K562 (cell line): ENCODE data around the gene LETM1. TPM values are rescaled to one million over a fixed set of nuclear protein-coding genes. Genes with fewer than 3 reads are reported as not detected.
A peak's percentile ranks its signal among the peaks of the same experiment; 100 is the strongest.

Experiments used
- ATAC-seq: fragments of 200-7000 bp; cut with Tn5 transposase; 3 replicates; pipeline ENCODE4 v1.9.1; 2020; ENCODE audit warnings: moderate library complexity
- BruUV-seq: library from RNA; stranded (reverse); fragments of 400-500 nt; replicated peaks from 2 replicates; lab custom pipeline; 2021; lab: Mats Ljungman, UMichigan
- CTCF ChIA-PET: fragments of 300-600 bp; formaldehyde crosslinking; extraction: SDS; loops from one replicate; lab custom pipeline; 2021; ENCODE audit warnings: low intra/inter-chr PET ratio; lab: Yijun Ruan, JAX
- POLR2A ChIA-PET: fragments of 300-600, 350-650 bp; sonication (Branson Sonifier 250); formaldehyde crosslinking; extraction: SDS; loops from one replicate; lab custom pipeline; 2021; ENCODE audit warnings: antibody characterized with exemption, inconsistent platforms; lab: Yijun Ruan, JAX
- DNase-seq, 4 experiments: peaks; one replicate each; pipeline versions ENCODE4 v3.0.0 to v3.0.0-alpha.2; 2011 to 2018; ENCODE audit warnings: low spot score in 3 of 4, mixed read lengths in 3 of 4; ENCODE audit errors: extremely low read depth in 1 of 4
- FAIRE-seq: peaks from 2 replicates; lab custom pipeline; 2011; peaks lifted over from hg19 to GRCh38; lab: Jason Lieb, UNC
- H2AFZ ChIP-seq: 2 replicates; pipeline ENCODE4 v1.6.0; 2011; ENCODE audit warnings: low read depth, low read length, control low read depth, inconsistent platforms
- H3K27ac ChIP-seq: fragments of 200-600 bp; 3 replicates; pipeline ENCODE4 v1.8.0; 2011; ENCODE audit warnings: low read depth, mild to moderate bottlenecking, control low read depth, inconsistent platforms, low read length, moderate library complexity, mixed read lengths; ENCODE audit errors: extremely low read depth
- H3K27me3 ChIP-seq, 2 experiments: fragments of 300-600 bp in 1 of 2; 2 replicates in 1 of 2; 3 replicates in 1 of 2; pipeline versions ENCODE4 v1.6.0 to v1.8.0; 2011; ENCODE audit warnings: inconsistent platforms in 2 of 2, low read length in 2 of 2, mild to moderate bottlenecking in 1 of 2, mixed read lengths in 1 of 2, moderate library complexity in 1 of 2; ENCODE audit not compliant: control insufficient read depth in 2 of 2, insufficient read depth in 2 of 2
- H3K36me3 ChIP-seq: fragments of 300-600 bp; 3 replicates; pipeline ENCODE4 v1.8.0; 2011; ENCODE audit warnings: mild to moderate bottlenecking, low read length, inconsistent platforms; ENCODE audit not compliant: control insufficient read depth, insufficient read depth
- H3K4me1 ChIP-seq, 2 experiments: fragments of 200-600 bp in 1 of 2; replicated peaks in 1 of 2; 2 replicates in 1 of 2; 3 replicates in 1 of 2; pipeline versions ENCODE4 v1.5.1 to v1.8.0; 2011; ENCODE audit warnings: inconsistent platforms in 2 of 2, low read length in 2 of 2, mild to moderate bottlenecking in 1 of 2, mixed read lengths in 1 of 2, moderate library complexity in 1 of 2; ENCODE audit not compliant: control insufficient read depth in 2 of 2, insufficient read depth in 2 of 2
- H3K4me2 ChIP-seq: 2 replicates; pipeline ENCODE4 v1.6.1; 2011; ENCODE audit warnings: low read length, control low read depth, inconsistent platforms, mixed read lengths; ENCODE audit not compliant: insufficient read depth
- H3K4me3 ChIP-seq: fragments of 200-600 bp; sonication (generic), shearing (Covaris generic); 2 replicates; pipeline ENCODE4 v1.5.1; 2016; ENCODE audit warnings: control low read depth, inconsistent platforms
- H3K79me2 ChIP-seq: fragments of 200-600 bp; 3 replicates; pipeline ENCODE4 v1.8.0; 2011; ENCODE audit warnings: low read length, inconsistent platforms; ENCODE audit not compliant: control insufficient read depth, insufficient read depth
- H3K9ac ChIP-seq, 2 experiments: 2 replicates each; pipeline versions ENCODE4 v1.6.0 to v1.6.1; 2011; ENCODE audit warnings: low read depth in 2 of 2, low read length in 2 of 2, control low read depth in 1 of 2, inconsistent platforms in 1 of 2, mild to moderate bottlenecking in 1 of 2, mixed read lengths in 1 of 2; ENCODE audit not compliant: insufficient read depth in 1 of 2
- H3K9me1 ChIP-seq: one replicate; pipeline ENCODE4 v1.6.0; 2011; ENCODE audit warnings: inconsistent platforms, mild to moderate bottlenecking, low read length, moderate library complexity; ENCODE audit not compliant: control insufficient read depth, insufficient read depth
- H3K9me3 ChIP-seq: replicated peaks from 2 replicates; pipeline ENCODE4 v1.5.1; 2011; ENCODE audit warnings: low read depth, low read length, inconsistent platforms; ENCODE audit not compliant: control insufficient read depth, insufficient read depth
- H4K20me1 ChIP-seq: replicated peaks from 2 replicates; pipeline ENCODE4 v1.6.1; 2011; ENCODE audit warnings: low read length, inconsistent platforms, mixed read lengths; ENCODE audit not compliant: control insufficient read depth, insufficient read depth
- ARNT ChIP-seq, 2 experiments: fragments of 450-650 bp; IDR thresholded peaks; 2 replicates each; pipeline ENCODE4 v1.6.1; 2016; ENCODE audit warnings: mild to moderate bottlenecking in 1 of 2
- BCOR ChIP-seq: fragments of 450-650 bp; IDR thresholded peaks from 2 replicates; pipeline ENCODE4 v1.6.1; 2016
- CCNT2 ChIP-seq: IDR thresholded peaks from 2 replicates; pipeline ENCODE4 v1.6.1; 2011; ENCODE audit warnings: borderline replicate concordance, low read depth, mild to moderate bottlenecking, moderate library complexity, mixed read lengths, low read length; ENCODE audit not compliant: insufficient read length; ENCODE audit errors: extremely low read depth
- ETV5 ChIP-seq: sonication (generic); formaldehyde crosslinking; IDR thresholded peaks from 2 replicates; pipeline ENCODE4 v1.4.0; 2020; ENCODE audit warnings: low read depth, mild to moderate bottlenecking, missing genetic modification reagents
- FOXK2 ChIP-seq, 2 experiments: fragments of 450-650 bp; IDR thresholded peaks in 1 of 2; conservative IDR thresholded peaks in 1 of 2; 2 replicates each; pipeline ENCODE4 v1.6.1; 2016; ENCODE audit warnings: low read depth in 2 of 2, mild to moderate bottlenecking in 1 of 2
- GTF2E2 ChIP-seq: fragments of 200-800 bp; sonication (Bioruptor generic); IDR thresholded peaks from 2 replicates; pipeline ENCODE4 v1.6.1; 2016; ENCODE audit warnings: missing genetic modification characterization, missing compliant biosample characterization
- MEIS2 ChIP-seq: fragments of 450-650 bp; IDR thresholded peaks from 2 replicates; pipeline ENCODE4 v1.6.1; 2014; ENCODE audit warnings: mild to moderate bottlenecking; ENCODE audit not compliant: partially characterized antibody
- NBN ChIP-seq: fragments of 450-650 bp; IDR thresholded peaks from 2 replicates; pipeline ENCODE4 v1.6.1; 2016; ENCODE audit warnings: low read depth, mild to moderate bottlenecking
- PHB2 ChIP-seq: fragments of 450-650 bp; IDR thresholded peaks from 2 replicates; pipeline ENCODE4 v1.6.1; 2017; ENCODE audit warnings: low read depth
- SIN3A ChIP-seq, 2 experiments: fragments of 150-350 bp in 1 of 2; IDR thresholded peaks; 2 replicates each; pipeline ENCODE4 v1.6.1; 2011 to 2016; ENCODE audit warnings: borderline replicate concordance in 2 of 2, low read depth in 2 of 2, low read length in 2 of 2, mild to moderate bottlenecking in 2 of 2, moderate library complexity in 2 of 2; ENCODE audit not compliant: control insufficient read depth in 1 of 2
- ZNF707 ChIP-seq: fragments of 250-450 bp; sonication (Bioruptor Pico); conservative IDR thresholded peaks from 2 replicates; pipeline ENCODE4 v1.8.0; 2022; ENCODE audit warnings: inconsistent platforms, mild to moderate bottlenecking, moderate library complexity
- WGBS: fragments of 100-300 bp; shearing (Covaris generic); methylation state at CpG from one replicate; pipeline ENCODE4 v1.1.6; 2016; ENCODE audit warnings: low coverage, mixed read lengths; ENCODE audit not compliant: insufficient coverage; ENCODE audit errors: missing lambda C conversion rate; 5-methylcytosine and 5-hydroxymethylcytosine counted together
- in situ Hi-C: fragments of 300-500 bp; cut with MboI; formaldehyde crosslinking; loops from 4 replicates; pipeline ENCODE4 v1.15.0; 2018; ENCODE audit warnings: inconsistent platforms, mixed read lengths
- intact Hi-C: fragments of 100-400 bp; cut with micrococcal nuclease; formaldehyde crosslinking; loops from 2 replicates; pipeline ENCODE4 v1.14.2; 2022
- polyA plus RNA-seq, 8 experiments: library from polyadenylated mRNA; depleted of rRNA in 4 of 8; stranded (reverse) in 5 of 8; unstranded in 3 of 8; fragments of >200 nt; fragmentation: Nextera tagmentation in 2 of 8; fragmentation: Illumina TruSeq in 1 of 8; extraction: Ambion mirVana in 2 of 8; extraction: Trizol in 1 of 8; gene quantifications; 2 replicates each; pipeline versions ENCODE4 v1.2.1 to v1.2.3, GENCODE V29; 2011 to 2014; ENCODE audit warnings: inconsistent platforms in 1 of 8, missing spikeins in 1 of 8
- total RNA-seq, 7 experiments: library from RNA; depleted of rRNA in 6 of 7; stranded (reverse); fragments of >200 nt in 6 of 7; fragmentation: Illumina TruSeq in 2 of 7; extraction: Trizol in 2 of 7; gene quantifications; 2 replicates each; pipeline versions ENCODE4 v1.2.1 to v1.2.3, GENCODE V29; 2011 to 2021; ENCODE audit warnings: low replicate concordance in 1 of 7

LETM1 gene
- total and polyA plus RNA-seq, 9 of the 15 experiments (the other 6 are each of a cell fraction or from before 2014, with no cell fraction given), result 3.9 to 109 (median 35.0) TPM

- peak; percentile 50 to 65; a peak in 3 of 4 replicates for TF ChIP-seq FOXK2 (conservative IDR thresholded peaks at IDR 0.05 in 1 of 2, IDR thresholded peaks at IDR 0.05 in 1 of 2; ENCODE audit: low read depth in 2 of 2)
- peak; percentile 89 to 98 for TF ChIP-seq ARNT (IDR thresholded peaks at IDR 0.05)
- no peak for TF ChIP-seq GTF2E2 (tag)
- TF ChIP-seq PHB2, result peak; percentile 98
- peak; percentile 63 for TF ChIP-seq CCNT2
- no peak for TF ChIP-seq SIN3A (IDR thresholded peaks at IDR 0.05; ENCODE audit: borderline replicate concordance in 2 of 2, control insufficient read depth in 1 of 2, low read depth in 2 of 2, low read length in 2 of 2)
- TF ChIP-seq NBN, result peak; percentile 58; the same call in 1 of the 2 replicates
Measured at GRCh38 chr4:1882850-1883271, 26.9 kb upstream of the LETM1 start (continued).

DNA sequence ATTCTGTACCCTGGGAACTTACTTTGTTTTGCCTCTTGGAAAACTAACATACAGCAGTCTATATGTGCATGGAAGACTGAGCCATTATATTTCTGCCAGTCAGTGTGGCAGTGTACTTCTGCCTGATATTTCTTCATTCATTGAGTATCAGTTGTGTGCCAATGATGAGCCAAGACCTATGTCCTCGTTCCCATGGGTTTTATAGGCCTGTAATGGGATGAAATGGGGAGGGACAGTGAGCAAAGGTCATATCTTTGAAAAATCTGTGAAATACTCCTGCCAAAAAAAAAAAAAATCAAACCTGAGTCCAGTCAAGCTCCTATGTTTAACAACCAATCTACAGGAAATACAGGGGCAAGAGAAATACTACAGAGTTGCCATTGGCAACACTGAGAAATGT is 24.4 kb upstream of the LETM1 start:
- CTCF ChIA-PET, result no interaction called here
- Histone ChIP-seq H3K4me1 (peaks cover 57 to 72% of the 10 kb centered on the region in 2 experiments), H3K27ac (peak overlapping the region; percentile 39), H3K4me3 (no peak overlapping the region), H3K9ac (no peak overlapping the region), H3K9me3 (no peaks in the 10 kb centered on the region)
- in situ Hi-C loops, result no loop called here
- no TSS peak for BruUV-seq
- intact Hi-C loops, result no loop called here
- TF ChIP-seq SIN3A (IDR thresholded peaks at IDR 0.05; ENCODE audit: borderline replicate concordance in 2 of 2, control insufficient read depth in 1 of 2, low read depth in 2 of 2, low read length in 2 of 2), result no peak
- TF ChIP-seq MEIS2, result no peak
- no peak for TF ChIP-seq ETV5 (CRISPR knock-in tag)
- TF ChIP-seq BCOR, result no peak
- no peak for TF ChIP-seq ZNF707 (CRISPR knock-in tag)
- TF ChIP-seq, all 486 proteins: peak for 0
- 47% methylated on average over 1 of the region's 1 CpG for WGBS
- ATAC-seq (no peak), FAIRE-seq (no peak), DNase-seq (no peak)
- Histone ChIP-seq H2AFZ (no peak overlapping the region), H3K36me3 (peaks cover 24% of the 10 kb centered on the region; the same call in 2 of the 3 replicates), H3K4me2 (no peak overlapping the region), H4K20me1 (peaks cover 27% of the 10 kb centered on the region), H3K27me3 (no peaks in the 10 kb centered on the region), H3K9me1 (no peaks in the 10 kb centered on the region), H3K79me2 (peaks cover 96% of the 10 kb centered on the region)
- POLR2A ChIA-PET, result no interaction called here
